Muscle layer of duodenum (tissue), 2 donors: Measurements from ENCODE around the gene CHRNG.

Experiments used
- H3K27ac ChIP-seq: one replicate; pipeline ENCODE4 v1.7.0; 2013; ENCODE audit warnings: mild to moderate bottlenecking, low read length
- H3K27me3 ChIP-seq: one replicate; pipeline ENCODE4 v1.7.0; 2013; ENCODE audit warnings: low read depth, mild to moderate bottlenecking, control low read depth, low read length
- H3K36me3 ChIP-seq, 2 donors: one replicate each; pipeline ENCODE4 v1.7.0; 2013; ENCODE audit warnings: low read length in 2 of 2, control low read depth in 1 of 2, mild to moderate bottlenecking in 1 of 2; ENCODE audit not compliant: insufficient read depth in 2 of 2, control insufficient read depth in 1 of 2
- H3K4me1 ChIP-seq, 2 donors: one replicate each; pipeline ENCODE4 v1.7.0; 2013; ENCODE audit warnings: low read length in 2 of 2, mild to moderate bottlenecking in 2 of 2, control low read depth in 1 of 2, moderate library complexity in 1 of 2; ENCODE audit not compliant: insufficient read depth in 2 of 2, control insufficient read depth in 1 of 2
- H3K4me3 ChIP-seq, 2 donors: one replicate each; pipeline ENCODE4 v1.7.0; 2013; ENCODE audit warnings: low read length in 2 of 2, low read depth in 1 of 2, mild to moderate bottlenecking in 1 of 2
- H3K9me3 ChIP-seq, 2 donors: one replicate each; pipeline ENCODE4 v1.7.0; 2013; ENCODE audit warnings: low read length in 2 of 2, control low read depth in 1 of 2, mild to moderate bottlenecking in 1 of 2; ENCODE audit not compliant: control insufficient read depth in 1 of 2
- donor health status: healthy.

The CHRNG gene

GRCh38 chr2:232539298-232540231 lies at the start of gene CHRNG:
Gene CHRNG, plus strand, starts transcription at chr2:232539692. Its CDS starts 56 bp downstream, at chr2:232539748.
- H3K4me1 ChIP-seq, result no peaks in the 10 kb centered on the region
- no peaks in the 10 kb centered on the region for H3K36me3 ChIP-seq
- no peak within 1 kb of the TSS for H3K4me3 ChIP-seq
- H3K27me3 ChIP-seq, result no peaks in the 10 kb centered on the region
- no peak within 1 kb of the TSS for H3K27ac ChIP-seq
- H3K9me3 ChIP-seq, result no peaks in the 10 kb centered on the region

- H3K4me1 ChIP-seq, result peaks cover 0 to 19% of the 10 kb centered on the region in 2 donors
- no peaks in the 10 kb centered on the region for H3K36me3 ChIP-seq
- no peak overlapping the region for H3K4me3 ChIP-seq
- H3K9me3 ChIP-seq, result no peaks in the 10 kb centered on the region
- H3K27me3 ChIP-seq, result peaks cover 5% of the 10 kb centered on the region
- no peak overlapping the region for H3K27ac ChIP-seq
Measured at GRCh38 chr2:232490221-232491138, 49.0 kb upstream of the CHRNG start.

- Histone ChIP-seq H3K27ac (no peak overlapping the region), H3K4me1 (peaks cover 0 to 12% of the 10 kb centered on the region in 2 donors), H3K9me3 (no peaks in the 10 kb centered on the region), H3K27me3 (no peaks in the 10 kb centered on the region), H3K36me3 (no peaks in the 10 kb centered on the region), H3K4me3 (no peak overlapping the region)
Measured at GRCh38 chr2:232491139-232491780, 48.2 kb upstream of the CHRNG start.

GRCh38 chr2:232492236-232492848 lies 47.1 kb upstream of the CHRNG start:
- no peaks in the 10 kb centered on the region for H3K27me3 ChIP-seq
- no peaks in the 10 kb centered on the region for H3K9me3 ChIP-seq

GRCh38 chr2:232492963-232493700 lies 46.4 kb upstream of the CHRNG start:
- no peaks in the 10 kb centered on the region for H3K36me3 ChIP-seq
- no peaks in the 10 kb centered on the region for H3K27me3 ChIP-seq
- H3K4me3 ChIP-seq, result no peak overlapping the region
- no peak overlapping the region for H3K27ac ChIP-seq
- H3K9me3 ChIP-seq, result no peaks in the 10 kb centered on the region
- H3K4me1 ChIP-seq, result no peaks in the 10 kb centered on the region

More at GRCh38 chr2:232492236-232492848, 47.1 kb upstream of the CHRNG start:
- H3K36me3 ChIP-seq, result no peaks in the 10 kb centered on the region
- no peak overlapping the region for H3K4me3 ChIP-seq
- no peak overlapping the region for H3K27ac ChIP-seq
- H3K4me1 ChIP-seq, result peaks cover 0 to 2% of the 10 kb centered on the region in 2 donors

GRCh38 chr2:232493701-232494474 lies 45.6 kb upstream of the CHRNG start:
- Histone ChIP-seq H3K4me1 (no peaks in the 10 kb centered on the region), H3K4me3 (no peak overlapping the region), H3K27ac (no peak overlapping the region), H3K36me3 (no peaks in the 10 kb centered on the region), H3K27me3 (no peaks in the 10 kb centered on the region), H3K9me3 (no peaks in the 10 kb centered on the region)

GRCh38 chr2:232494542-232494941 lies 45.0 kb upstream of the CHRNG start:
- Histone ChIP-seq H3K4me1 (no peaks in the 10 kb centered on the region), H3K9me3 (no peaks in the 10 kb centered on the region), H3K4me3 (no peak overlapping the region), H3K27me3 (no peaks in the 10 kb centered on the region), H3K36me3 (no peaks in the 10 kb centered on the region), H3K27ac (no peak overlapping the region)

- no peak overlapping the region for H3K4me3 ChIP-seq
- H3K36me3 ChIP-seq, result no peaks in the 10 kb centered on the region
- no peaks in the 10 kb centered on the region for H3K9me3 ChIP-seq
- no peaks in the 10 kb centered on the region for H3K4me1 ChIP-seq
- no peaks in the 10 kb centered on the region for H3K27me3 ChIP-seq
- H3K27ac ChIP-seq, result no peak overlapping the region
Measured at GRCh38 chr2:232495292-232495691, 44.2 kb upstream of the CHRNG start.

GRCh38 chr2:232496501-232497270 lies 42.8 kb upstream of the CHRNG start:
- H3K27me3 ChIP-seq, result no peaks in the 10 kb centered on the region
- H3K27ac ChIP-seq, result no peak overlapping the region
- no peaks in the 10 kb centered on the region for H3K36me3 ChIP-seq
- no peaks in the 10 kb centered on the region for H3K9me3 ChIP-seq
- H3K4me3 ChIP-seq, result no peak overlapping the region
- no peaks in the 10 kb centered on the region for H3K4me1 ChIP-seq
